Measurements from ENCODE around the gene SLC50A1.

DNA sequence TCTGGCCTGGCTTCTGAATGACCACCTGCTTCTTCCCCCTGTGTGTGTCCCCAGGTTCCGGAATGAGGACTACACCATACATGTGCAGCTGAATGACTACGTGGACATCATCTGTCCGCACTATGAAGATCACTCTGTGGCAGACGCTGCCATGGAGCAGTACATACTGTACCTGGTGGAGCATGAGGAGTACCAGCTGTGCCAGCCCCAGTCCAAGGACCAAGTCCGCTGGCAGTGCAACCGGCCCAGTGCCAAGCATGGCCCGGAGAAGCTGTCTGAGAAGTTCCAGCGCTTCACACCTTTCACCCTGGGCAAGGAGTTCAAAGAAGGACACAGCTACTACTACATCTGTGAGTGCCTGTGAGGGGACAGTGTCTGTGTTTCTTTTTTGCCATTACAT, 4.4 kb upstream of the SLC50A1 start:
- no peak for TF ChIP-seq SP1 (IDR thresholded peaks at IDR 0.05)
- no peak for TF ChIP-seq ARNT (IDR thresholded peaks at IDR 0.05)
- no peak for TF ChIP-seq BHLHE40 (IDR thresholded peaks at IDR 0.05; ENCODE audit: borderline replicate concordance)
- no peak for TF ChIP-seq HDGF (IDR thresholded peaks at IDR 0.05; ENCODE audit: borderline replicate concordance)
- no peak for TF ChIP-seq LEF1 (IDR thresholded peaks at IDR 0.05; ENCODE audit: borderline replicate concordance)
- no peak for TF ChIP-seq TARDBP (IDR thresholded peaks at IDR 0.05)

Measured in HEK293T (cell line).